H1 (cell line): ENCODE results near the gene KEL. TPM values are rescaled to one million over a fixed set of nuclear protein-coding genes. Genes with fewer than 3 reads are reported as not detected.

Experiments used
- CTCF ChIA-PET: fragments of 300-600 bp; sonication (Branson Sonifier 250); formaldehyde crosslinking; loops from one replicate; lab custom pipeline; 2021; ENCODE audit not compliant: partially characterized antibody; lab: Charles Lee
- POLR2A ChIA-PET: fragments of 300-600 bp; sonication (Branson Sonifier 250); formaldehyde crosslinking; loops from one replicate; lab custom pipeline; 2021; ENCODE audit warnings: inconsistent platforms; ENCODE audit not compliant: partially characterized antibody; lab: Charles Lee
- DNase-seq, 2 experiments: peaks; one replicate each; pipeline versions ENCODE4 v3.0.0 to v3.0.0-alpha.2; 2010 to 2022; ENCODE audit warnings: low spot score in 2 of 2, low read depth in 1 of 2, mixed read lengths in 1 of 2
- FAIRE-seq: peaks from 2 replicates; lab custom pipeline; 2011; peaks lifted over from hg19 to GRCh38; lab: Jason Lieb, UNC
- H2AFZ ChIP-seq: 2 replicates; pipeline ENCODE4 v1.8.1; 2012; ENCODE audit warnings: low read length, inconsistent platforms
- H2AK5ac ChIP-seq: 2 replicates; pipeline ENCODE4 v1.6.1; 2013; ENCODE audit warnings: low read depth, low read length
- H2BK120ac ChIP-seq: replicated peaks from 2 replicates; pipeline ENCODE3; 2013; ENCODE audit warnings: low read depth, low read length, inconsistent platforms
- H2BK12ac ChIP-seq: 2 replicates; pipeline ENCODE4 v1.6.1; 2013; ENCODE audit warnings: low read depth, low read length
- H2BK15ac ChIP-seq: 2 replicates; pipeline ENCODE4 v1.6.1; 2013; ENCODE audit warnings: low read length
- H2BK20ac ChIP-seq: 2 replicates; pipeline ENCODE4 v1.6.1; 2013; ENCODE audit warnings: low read length
- H2BK5ac ChIP-seq: 2 replicates; pipeline ENCODE4 v1.6.1; 2013; ENCODE audit warnings: low read depth, low read length
- H3K14ac ChIP-seq: 2 replicates; pipeline ENCODE4 v1.6.1; 2013; ENCODE audit warnings: inconsistent platforms; ENCODE audit not compliant: insufficient read length
- H3K18ac ChIP-seq: 2 replicates; pipeline ENCODE4 v1.6.1; 2013; ENCODE audit warnings: low read length; ENCODE audit errors: extremely low read depth
- H3K23ac ChIP-seq: 2 replicates; pipeline ENCODE4 v1.6.1; 2013; ENCODE audit warnings: inconsistent platforms; ENCODE audit not compliant: insufficient read length
- H3K23me2 ChIP-seq: 2 replicates; pipeline ENCODE4 v1.6.1; 2013; ENCODE audit warnings: low read depth, low read length
- H3K27ac ChIP-seq: 2 replicates; pipeline ENCODE4 v1.6.1; 2011; ENCODE audit warnings: low read depth, low read length, inconsistent platforms
- H3K27me3 ChIP-seq, 4 experiments: replicated peaks in 1 of 4; 1 replicate in 1 of 4; 2 replicates in 3 of 4; pipeline versions ENCODE4 v1.6.1 to v1.8.1; 2011 to 2013; ENCODE audit warnings: low read length in 3 of 4, mild to moderate bottlenecking in 3 of 4, inconsistent platforms in 2 of 4, mixed read lengths in 2 of 4, moderate library complexity in 1 of 4; ENCODE audit not compliant: control insufficient read depth in 3 of 4, insufficient read depth in 3 of 4; ENCODE audit errors: extremely low read depth in 1 of 4
- H3K36me3 ChIP-seq, 4 experiments: 2 replicates each; pipeline versions ENCODE4 v1.6.1 to v1.8.1; 2011 to 2013; ENCODE audit warnings: mild to moderate bottlenecking in 4 of 4, low read length in 3 of 4, moderate library complexity in 2 of 4, control low read depth in 1 of 4, inconsistent platforms in 1 of 4; ENCODE audit not compliant: insufficient read depth in 4 of 4, control insufficient read depth in 2 of 4
- H3K4ac ChIP-seq: replicated peaks from 2 replicates; pipeline ENCODE3; 2013; ENCODE audit warnings: low read length, low read depth, mixed read lengths, inconsistent platforms; ENCODE audit not compliant: insufficient read length
- H3K4me1 ChIP-seq, 4 experiments: replicated peaks in 1 of 4; 1 replicate in 1 of 4; 2 replicates in 3 of 4; pipeline versions ENCODE4 v1.6.1 to v1.8.1; 2011 to 2013; ENCODE audit warnings: low read length in 3 of 4, inconsistent platforms in 2 of 4, mixed read lengths in 1 of 4; ENCODE audit not compliant: insufficient read depth in 4 of 4, control insufficient read depth in 3 of 4
- H3K4me2 ChIP-seq, 2 experiments: 2 replicates each; pipeline versions ENCODE4 v1.6.1 to v1.8.1; 2011 to 2013; ENCODE audit warnings: low read depth in 2 of 2, low read length in 2 of 2, control low read depth in 1 of 2, inconsistent platforms in 1 of 2, mild to moderate bottlenecking in 1 of 2; ENCODE audit not compliant: insufficient read depth in 1 of 2
- H3K4me3 ChIP-seq, 4 experiments: fragments of 200-600, 300-600 bp in 1 of 4; sonication (generic), shearing (Covaris generic), sonication (Bioruptor Twin) in 1 of 4; 2 replicates each; pipeline versions ENCODE4 v1.5.1 to v1.8.1; 2011 to 2016; ENCODE audit warnings: low read length in 4 of 4, low read depth in 3 of 4, control low read depth in 2 of 4, inconsistent platforms in 2 of 4, mild to moderate bottlenecking in 2 of 4, mixed read lengths in 1 of 4, moderate library complexity in 1 of 4; ENCODE audit not compliant: insufficient read depth in 2 of 4; ENCODE audit errors: extremely low read depth in 1 of 4
- H3K56ac ChIP-seq: replicated peaks from 2 replicates; pipeline ENCODE3; 2013; ENCODE audit warnings: low read depth, mild to moderate bottlenecking, mixed read lengths, low read length, inconsistent platforms; ENCODE audit not compliant: insufficient read length
- H3K79me1 ChIP-seq: 2 replicates; pipeline ENCODE4 v1.6.1; 2013; ENCODE audit warnings: low read depth, low read length, control low read depth
- H3K79me2 ChIP-seq, 2 experiments: 2 replicates each; pipeline versions ENCODE4 v1.6.1 to v1.8.1; 2012 to 2013; ENCODE audit warnings: low read length in 2 of 2, mild to moderate bottlenecking in 2 of 2, inconsistent platforms in 1 of 2; ENCODE audit not compliant: insufficient read depth in 2 of 2, control insufficient read depth in 1 of 2
- H3K9ac ChIP-seq, 4 experiments: replicated peaks in 1 of 4; 1 replicate in 1 of 4; 2 replicates in 3 of 4; pipeline versions ENCODE4 v1.6.1 to v1.8.1; 2011 to 2013; ENCODE audit warnings: low read depth in 3 of 4, low read length in 3 of 4, control low read depth in 2 of 4, mild to moderate bottlenecking in 2 of 4, moderate library complexity in 2 of 4, inconsistent platforms in 1 of 4; ENCODE audit errors: extremely low read depth in 1 of 4
- H3K9me3 ChIP-seq, 2 experiments: 2 replicates each; pipeline versions ENCODE4 v1.6.1 to v1.8.1; 2012 to 2013; ENCODE audit warnings: mild to moderate bottlenecking in 2 of 2, moderate library complexity in 2 of 2, control low read depth in 1 of 2, inconsistent platforms in 1 of 2, low read depth in 1 of 2, low read length in 1 of 2, mixed read lengths in 1 of 2; ENCODE audit not compliant: insufficient read depth in 2 of 2
- H4K20me1 ChIP-seq, 2 experiments: replicated peaks in 1 of 2; 2 replicates each; pipeline versions ENCODE3 to v1.8.1; 2011 to 2013; ENCODE audit warnings: inconsistent platforms in 2 of 2, low read length in 2 of 2, mild to moderate bottlenecking in 1 of 2; ENCODE audit not compliant: insufficient read depth in 2 of 2, control insufficient read depth in 1 of 2
- H4K5ac ChIP-seq: 2 replicates; pipeline ENCODE4 v1.6.1; 2013; ENCODE audit warnings: low read length, low read depth, mixed read lengths, inconsistent platforms; ENCODE audit not compliant: insufficient read length
- H4K8ac ChIP-seq: 2 replicates; pipeline ENCODE4 v1.8.0; 2013; ENCODE audit warnings: mild to moderate bottlenecking, moderate library complexity, low read length, inconsistent platforms; ENCODE audit not compliant: insufficient read depth; ENCODE audit errors: extremely low read depth
- H4K91ac ChIP-seq: replicated peaks from 2 replicates; pipeline ENCODE3; 2013; ENCODE audit warnings: low read length, mixed read lengths, inconsistent platforms; ENCODE audit not compliant: insufficient read length
- ASH2L ChIP-seq: fragments of 200-600, 300-600 bp; sonication (generic); IDR thresholded peaks from one replicate; pipeline ENCODE4 v1.7.1; 2017; ENCODE audit warnings: low read length
- FOSL1 ChIP-seq: IDR thresholded peaks from 2 replicates; pipeline ENCODE4 v1.6.1; 2011; ENCODE audit warnings: mild to moderate bottlenecking, low read depth, low read length, moderate library complexity; ENCODE audit not compliant: insufficient read depth
- JUND ChIP-seq: IDR thresholded peaks from 2 replicates; pipeline ENCODE4 v1.6.1; 2011; ENCODE audit warnings: mild to moderate bottlenecking, improper control_type of control experiment, low read length
- KDM1A ChIP-seq: fragments of 200-600, 300-600 bp; sonication (generic); IDR thresholded peaks from 2 replicates; pipeline ENCODE4 v1.7.1; 2016; ENCODE audit warnings: mild to moderate bottlenecking, low read length, borderline replicate concordance
- MAX ChIP-seq: IDR thresholded peaks from 2 replicates; pipeline ENCODE4 v1.6.1; 2012; ENCODE audit warnings: inconsistent platforms
- POLR2AphosphoS5 ChIP-seq: IDR thresholded peaks from 2 replicates; pipeline ENCODE4 v1.6.1; 2011; ENCODE audit warnings: low read depth, low read length
- POU5F1 ChIP-seq: IDR thresholded peaks from 2 replicates; pipeline ENCODE4 v1.6.1; 2011; ENCODE audit warnings: low read depth, mild to moderate bottlenecking, low read length, moderate library complexity
- RAD21 ChIP-seq, 2 experiments: IDR thresholded peaks in 1 of 2; conservative IDR thresholded peaks in 1 of 2; 2 replicates each; pipeline ENCODE4 v1.6.1; 2011; ENCODE audit warnings: low read depth in 2 of 2, low read length in 2 of 2, improper control_type of control experiment in 1 of 2, inconsistent platforms in 1 of 2, mild to moderate bottlenecking in 1 of 2, moderate library complexity in 1 of 2
- SP4 ChIP-seq: IDR thresholded peaks from 2 replicates; pipeline ENCODE4 v1.6.1; 2012; ENCODE audit warnings: low read length, inconsistent platforms
- TCF12 ChIP-seq: IDR thresholded peaks from 2 replicates; pipeline ENCODE4 v1.6.1; 2011; ENCODE audit warnings: low read depth, mild to moderate bottlenecking, low read length
- TEAD4 ChIP-seq: IDR thresholded peaks from 2 replicates; pipeline ENCODE4 v1.6.1; 2012; ENCODE audit warnings: low read depth, low read length, inconsistent platforms, mixed read lengths
- YY1 ChIP-seq: IDR thresholded peaks from 2 replicates; pipeline ENCODE4 v1.6.1; 2011; ENCODE audit warnings: low read depth, mild to moderate bottlenecking, low read length
- WGBS, 2 experiments: shearing (Covaris generic) in 1 of 2; methylation state at CpG; one replicate each; pipeline versions ENCODE4 v1.1.6 to v1.1.7; 2013 to 2015; ENCODE audit warnings: low lambda C conversion rate in 2 of 2, mixed read lengths in 2 of 2, inconsistent platforms in 1 of 2, low coverage in 1 of 2, missing lambda C conversion rate in 1 of 2; ENCODE audit not compliant: insufficient replicate concordance in 2 of 2, insufficient coverage in 1 of 2, insufficient read length in 1 of 2; ENCODE audit errors: extremely low coverage in 1 of 2, missing lambda C conversion rate in 1 of 2; 5-methylcytosine and 5-hydroxymethylcytosine counted together
- polyA plus RNA-seq, 7 experiments: library from polyadenylated mRNA; depleted of rRNA in 3 of 7; stranded (reverse) in 5 of 7; unstranded in 2 of 7; fragments of >200 nt in 5 of 7; fragments of 200-250 nt in 2 of 7; gene quantifications; 1 replicate in 5 of 7; 2 replicates in 1 of 7; 4 replicates in 1 of 7; pipeline versions ENCODE4 v1.2.1 to v1.2.3, GENCODE V29; 2011 to 2013; ENCODE audit warnings: missing spikeins in 2 of 7, mixed read lengths in 2 of 7
- total RNA-seq: library from RNA; stranded (reverse); fragmentation: NEBNext Ultra II Directional; extraction: Animal tissue kit (Norgen Biotek cat#: 25700); gene quantifications from 2 replicates; pipeline ENCODE4 v1.2.1, GENCODE V29; 2021
- TF ChIP-seq, protein P1 (sequence below): IDR thresholded peaks from 2 replicates; pipeline ENCODE4 v1.6.1; 2012; ENCODE audit warnings: inconsistent platforms
- TF ChIP-seq, protein P2 (sequence below): IDR thresholded peaks from 2 replicates; pipeline ENCODE4 v1.6.1; 2011; ENCODE audit warnings: low read depth, mild to moderate bottlenecking, low read length; ENCODE audit not compliant: insufficient read depth

Gene KEL
- total and polyA plus RNA-seq, 2 of the 8 experiments (the other 6 are each of a cell fraction or from before 2014, with no cell fraction given): 1.8 to 1.9 TPM

DNA sequence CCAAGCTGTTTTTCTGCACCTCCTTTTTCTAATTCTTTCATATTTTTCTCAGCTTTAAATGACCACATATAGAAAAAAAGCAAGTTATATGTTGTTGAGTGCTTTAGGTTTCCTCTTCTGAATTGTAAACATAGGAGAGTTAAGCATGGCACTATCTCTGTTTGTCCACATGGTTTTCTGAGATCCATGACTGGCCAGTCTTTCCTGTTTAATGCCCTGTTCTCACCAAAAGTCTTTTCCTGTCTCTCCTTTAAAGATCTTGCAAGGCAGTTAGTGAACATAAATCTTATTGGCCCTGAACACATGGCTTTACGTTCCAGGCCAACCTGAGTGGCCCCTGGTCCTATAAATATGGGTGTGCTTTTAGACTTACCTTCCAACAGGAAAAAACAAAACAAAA lies 48.0 kb downstream of the KEL start:
- CTCF ChIA-PET: interaction anchor here (2.4 to 4.3 kb wide), 3 partner anchors 12 to 34 kb away, joined by 13 to 31 read pairs (median 16); partner anchors contain the start of gene TRPV5
- Histone ChIP-seq H3K14ac (no peak overlapping the region), H3K4me1 (no peaks in the 10 kb centered on the region), H3K79me1 (no peaks in the 10 kb centered on the region), H2BK20ac (no peak overlapping the region), H3K56ac (no peak overlapping the region), H3K4ac (no peak overlapping the region), H4K8ac (no peak overlapping the region), H2BK15ac (no peak overlapping the region), H2AFZ (no peak overlapping the region), H3K9me3 (no peaks in the 10 kb centered on the region), H3K9ac (no peak overlapping the region), H2BK12ac (no peak overlapping the region), H4K91ac (no peak overlapping the region), H3K27ac (no peak overlapping the region), H2AK5ac (no peak overlapping the region), H2BK120ac (no peak overlapping the region), H3K23me2 (no peaks in the 10 kb centered on the region), H3K27me3 (no peaks in the 10 kb centered on the region), H4K20me1 (no peaks in the 10 kb centered on the region), H2BK5ac (no peak overlapping the region), H3K79me2 (no peaks in the 10 kb centered on the region), H3K18ac (no peak overlapping the region), H3K4me2 (no peak overlapping the region), H4K5ac (no peak overlapping the region), H3K23ac (no peak overlapping the region), H3K36me3 (no peaks in the 10 kb centered on the region), H3K4me3 (no peak overlapping the region)
- 100% methylated on average over 1 of the region's 1 CpG; no CpG with 5 or more reads in 1 of the 2 experiments for WGBS, 2 experiments
- FAIRE-seq (no peak), DNase-seq (no peak)
- POLR2A ChIA-PET: no interaction called here
- no peak for TF ChIP-seq FOSL1
- TF ChIP-seq, protein P1, sequence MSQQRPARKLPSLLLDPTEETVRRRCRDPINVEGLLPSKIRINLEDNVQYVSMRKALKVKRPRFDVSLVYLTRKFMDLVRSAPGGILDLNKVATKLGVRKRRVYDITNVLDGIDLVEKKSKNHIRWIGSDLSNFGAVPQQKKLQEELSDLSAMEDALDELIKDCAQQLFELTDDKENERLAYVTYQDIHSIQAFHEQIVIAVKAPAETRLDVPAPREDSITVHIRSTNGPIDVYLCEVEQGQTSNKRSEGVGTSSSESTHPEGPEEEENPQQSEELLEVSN: no peak
- no peak for TF ChIP-seq POLR2AphosphoS5
- no peak for TF ChIP-seq SP4
- no peak for TF ChIP-seq KDM1A
- no peak for TF ChIP-seq MAX
- no peak for TF ChIP-seq ASH2L
- no peak for TF ChIP-seq TCF12
- TF ChIP-seq TEAD4: no peak
- no peak for TF ChIP-seq YY1
- no peak for TF ChIP-seq JUND
- TF ChIP-seq, protein P2, sequence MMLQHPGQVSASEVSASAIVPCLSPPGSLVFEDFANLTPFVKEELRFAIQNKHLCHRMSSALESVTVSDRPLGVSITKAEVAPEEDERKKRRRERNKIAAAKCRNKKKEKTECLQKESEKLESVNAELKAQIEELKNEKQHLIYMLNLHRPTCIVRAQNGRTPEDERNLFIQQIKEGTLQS: no peak
- TF ChIP-seq RAD21 (IDR thresholded peaks at IDR 0.05 in 1 of 2, conservative IDR thresholded peaks at IDR 0.05 in 1 of 2; ENCODE audit: low read depth in 2 of 2, low read length in 2 of 2): no peak
- TF ChIP-seq POU5F1: no peak
